Adrenal gland (tissue), 12 donors: ENCODE data around the gene STPG1. TPM values are rescaled to one million over a fixed set of nuclear protein-coding genes. Genes with fewer than 3 reads are reported as not detected.

Experiments
- DNase-seq, 7 donors: peaks; one replicate each; pipeline ENCODE4 v3.0.0-alpha.2; 2019 to 2020
- H3K27ac ChIP-seq, 5 donors: fragments of 200-600 bp; sonication (generic) in 4 of 5; 1 replicate in 3 of 5; 2 replicates in 2 of 5; pipeline versions ENCODE4 v1.5.1 to v1.8.0; 2016 to 2020; ENCODE audit warnings: mild to moderate bottlenecking in 1 of 5
- H3K27me3 ChIP-seq: fragments of 200-600 bp; 2 replicates; pipeline ENCODE4 v1.8.0; 2021
- H3K36me3 ChIP-seq, 2 donors: fragments of 200-600 bp; replicated peaks in 1 of 2; 1 replicate in 1 of 2; 2 replicates in 1 of 2; pipeline versions ENCODE4 v1.5.1 to v1.8.0; 2018 to 2022
- H3K4me1 ChIP-seq, 2 donors: fragments of 200-600 bp; replicated peaks in 1 of 2; 1 replicate in 1 of 2; 2 replicates in 1 of 2; pipeline versions ENCODE4 v1.5.1 to v1.8.0; 2018 to 2021
- H3K4me3 ChIP-seq, 4 donors: fragments of 200-600 bp; sonication (generic) in 3 of 4; one replicate each; pipeline ENCODE4 v1.5.1; 2016 to 2018
- H3K9me3 ChIP-seq, 3 donors: fragments of 200-600 bp; sonication (generic) in 1 of 3; replicated peaks in 1 of 3; 1 replicate in 2 of 3; 2 replicates in 1 of 3; pipeline versions ENCODE4 v1.5.1 to v1.8.0; 2016 to 2021
- POLR2A ChIP-seq, 2 donors: fragments of 450-650 bp; IDR thresholded peaks; one replicate each; pipeline ENCODE4 v1.6.1; 2017; ENCODE audit warnings: antibody characterized with exemption in 2 of 2, mild to moderate bottlenecking in 2 of 2, moderate library complexity in 1 of 2
- WGBS, 4 donors: extraction: QIAGEN DNeasy Blood & Tissue Kit in 2 of 4; methylation state at CpG; one replicate each; pipeline versions ENCODE4 v1.1.5 to v1.1.7; 2013 to 2017; 5-methylcytosine and 5-hydroxymethylcytosine counted together
- intact Hi-C, 2 donors: fragments of 100-400 bp; cut with DNase I; formaldehyde crosslinking; loops; one replicate each; pipeline versions ENCODE4 v1.14.1 to v1.15.0; 2022 to 2023
- polyA plus RNA-seq, 3 donors: library from polyadenylated mRNA; stranded (reverse); fragments of 200-250 nt in 2 of 3; fragments of 350-450 nt in 1 of 3; fragmentation: Illumina TruSeq in 1 of 3; extraction: RNeasy Lipid Tissue Mini Kit (QIAGEN cat#74804) in 1 of 3; gene quantifications; one replicate each; pipeline ENCODE4 v1.2.3, GENCODE V29; 2013 to 2014
- total RNA-seq, 9 donors: library from RNA; depleted of rRNA in 4 of 9; stranded (reverse); fragments of >200 nt in 4 of 9; fragments of 120-200 nt in 1 of 9; fragmentation: NEBNext Ultra II Directional in 1 of 9; extraction: Animal tissue kit (Norgen Biotek cat#: 25700) in 1 of 9; gene quantifications; one replicate each; pipeline versions ENCODE4 v1.1.0 to v1.2.4, GENCODE V29; 2013 to 2023
- TF ChIP-seq, protein P1 (sequence below), 6 experiments: fragments of 450-650 bp in 4 of 6; fragments of 200-600 bp in 2 of 6; sonication (generic) in 1 of 6; IDR thresholded peaks; 1 replicate in 5 of 6; 2 replicates in 1 of 6; pipeline versions ENCODE4 v1.5.1 to v1.8.0; 2016 to 2021; ENCODE audit warnings: antibody characterized with exemption in 6 of 6, mild to moderate bottlenecking in 2 of 6, moderate library complexity in 1 of 6
- donor health status: healthy with polysubstance abuse.
- donor health status: Bipolar disorder and iron deficiency.
- donor health status: DM: yes; HTN: yes; CAD: no.
- donor health status: DM: no; HTN: no; CAD: no.
- donor health status: DM: no; HTN: no; CAD: no.
- donor health status: DM: yes; HTN: yes; CAD: no.

Gene STPG1
- total and polyA plus RNA-seq, 12 donors: 2.1 to 8.9 (median 5.7) TPM

- H3K4me1 ChIP-seq: peaks cover 0 to 8% of the 10 kb centered on the region in 2 donors
- H3K4me3 ChIP-seq: no peak overlapping the region
- no peak for DNase-seq
- intact Hi-C loops: no loop called here
- H3K27ac ChIP-seq: no peak overlapping the region
- no peak for TF ChIP-seq POLR2A (IDR thresholded peaks at IDR 0.05)
- TF ChIP-seq, protein P1, sequence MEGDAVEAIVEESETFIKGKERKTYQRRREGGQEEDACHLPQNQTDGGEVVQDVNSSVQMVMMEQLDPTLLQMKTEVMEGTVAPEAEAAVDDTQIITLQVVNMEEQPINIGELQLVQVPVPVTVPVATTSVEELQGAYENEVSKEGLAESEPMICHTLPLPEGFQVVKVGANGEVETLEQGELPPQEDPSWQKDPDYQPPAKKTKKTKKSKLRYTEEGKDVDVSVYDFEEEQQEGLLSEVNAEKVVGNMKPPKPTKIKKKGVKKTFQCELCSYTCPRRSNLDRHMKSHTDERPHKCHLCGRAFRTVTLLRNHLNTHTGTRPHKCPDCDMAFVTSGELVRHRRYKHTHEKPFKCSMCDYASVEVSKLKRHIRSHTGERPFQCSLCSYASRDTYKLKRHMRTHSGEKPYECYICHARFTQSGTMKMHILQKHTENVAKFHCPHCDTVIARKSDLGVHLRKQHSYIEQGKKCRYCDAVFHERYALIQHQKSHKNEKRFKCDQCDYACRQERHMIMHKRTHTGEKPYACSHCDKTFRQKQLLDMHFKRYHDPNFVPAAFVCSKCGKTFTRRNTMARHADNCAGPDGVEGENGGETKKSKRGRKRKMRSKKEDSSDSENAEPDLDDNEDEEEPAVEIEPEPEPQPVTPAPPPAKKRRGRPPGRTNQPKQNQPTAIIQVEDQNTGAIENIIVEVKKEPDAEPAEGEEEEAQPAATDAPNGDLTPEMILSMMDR (IDR thresholded peaks at IDR 0.05): no peak
- 94 to 100% (median 97%) methylated on average over 2 of the region's 2 CpGs for WGBS, 4 donors
- H3K36me3 ChIP-seq: no peaks in the 10 kb centered on the region
- no peaks in the 10 kb centered on the region for H3K9me3 ChIP-seq
- H3K27me3 ChIP-seq: no peaks in the 10 kb centered on the region
Measured at GRCh38 chr1:24362396-24362795, 51.2 kb downstream of the STPG1 start.

GRCh38 chr1:24361811-24362210 lies 51.8 kb downstream of the STPG1 start:
- 92 to 100% (median 100%) methylated on average over 2 to 3 of the region's 3 CpGs for WGBS, 4 donors
- no peaks in the 10 kb centered on the region for H3K36me3 ChIP-seq
- no peak overlapping the region for H3K27ac ChIP-seq
- DNase-seq: no peak
- TF ChIP-seq POLR2A (IDR thresholded peaks at IDR 0.05): no peak
- TF ChIP-seq, protein P1 (IDR thresholded peaks at IDR 0.05): no peak
- intact Hi-C loops: no loop called here
- H3K27me3 ChIP-seq: no peaks in the 10 kb centered on the region
- no peak overlapping the region for H3K4me3 ChIP-seq
- H3K4me1 ChIP-seq: peaks cover 0 to 8% of the 10 kb centered on the region in 2 donors
- no peaks in the 10 kb centered on the region for H3K9me3 ChIP-seq

GRCh38 chr1:24360681-24361080 lies 52.9 kb downstream of the STPG1 start:
- Histone ChIP-seq H3K9me3 (no peaks in the 10 kb centered on the region), H3K27me3 (no peaks in the 10 kb centered on the region), H3K4me3 (no peak overlapping the region), H3K36me3 (no peaks in the 10 kb centered on the region), H3K4me1 (peaks cover 0 to 8% of the 10 kb centered on the region in 2 donors), H3K27ac (no peak overlapping the region)
- no peak for DNase-seq
- no peak for TF ChIP-seq POLR2A (IDR thresholded peaks at IDR 0.05)
- TF ChIP-seq, protein P1 (IDR thresholded peaks at IDR 0.05): no peak
- intact Hi-C loops: no loop called here
- WGBS, 4 donors: 95 to 96% (median 96%) methylated on average over 10 of the region's 10 CpGs

GRCh38 chr1:24357038-24357437 lies 56.5 kb downstream of the STPG1 start:
- Histone ChIP-seq H3K36me3 (no peaks in the 10 kb centered on the region), H3K4me1 (no peaks in the 10 kb centered on the region), H3K4me3 (no peak overlapping the region), H3K9me3 (no peaks in the 10 kb centered on the region), H3K27ac (no peak overlapping the region), H3K27me3 (no peaks in the 10 kb centered on the region)
- intact Hi-C loops: no loop called here
- DNase-seq: no peak
- TF ChIP-seq POLR2A (IDR thresholded peaks at IDR 0.05): no peak
- TF ChIP-seq, protein P1 (IDR thresholded peaks at IDR 0.05): no peak
- WGBS, 4 donors: 87 to 96% (median 94%) methylated on average over 6 to 7 of the region's 7 CpGs
